ENCODE data around the gene ZNF813.
"Not testable (repeated sequence)": the region's sequence is repeated elsewhere in the genome, so short reads cannot be mapped to it uniquely, and the experiment has no call there.

GRCh38 chr19:53423680-53424079 is 43.9 kb upstream of the ZNF813 start:
- TF ChIP-seq CTCF (optimal IDR thresholded peaks at IDR 0.05 in 1 of 3, IDR thresholded peaks at IDR 0.05 in 1 of 3, conservative IDR thresholded peaks at IDR 0.05 in 1 of 3; ENCODE audit: extremely low read depth in 1 of 3, insufficient read depth in 2 of 3, low read length in 3 of 3); EZH2 (IDR thresholded peaks at IDR 0.05; ENCODE audit: low read length): not testable (repeated sequence)

Measured in keratinocyte (primary cell).